ENCODE measurements around the gene EPB41L5. TPM values are rescaled to one million over a fixed set of nuclear protein-coding genes. Genes with fewer than 3 reads are reported as not detected.

Gene EPB41L5
- 65.7 and 84.0 TPM in 2 replicates for total RNA-seq (ENCODE audit: low replicate concordance)

GRCh38 chr2:120012771-120013596, at the start of gene EPB41L5:
Gene EPB41L5, plus strand, starts transcription at chr2:120013077. Its CDS starts 6,008 bp downstream, at chr2:120019085.
- H3K27me3 Mint-ChIP-seq (ENCODE audit: insufficient read depth, low read depth) = peaks cover 7% of the 10 kb centered on the region

GRCh38 chr2:119981896-119982295, 31.0 kb upstream of the EPB41L5 start:
- Mint-ChIP-seq H3K27me3 (ENCODE audit: insufficient read depth, low read depth) (no peaks in the 10 kb centered on the region), H3K27ac (no peak overlapping the region), H3K9me3 (no peaks in the 10 kb centered on the region), H3K4me3 (no peak overlapping the region), H3K36me3 (no peaks in the 10 kb centered on the region), H3K4me1 (no peaks in the 10 kb centered on the region)
- Histone ChIP-seq H3K79me2 (ENCODE audit: low read depth) (no peaks in the 10 kb centered on the region), H3K9ac (no peak overlapping the region), H3K9me3 (ENCODE audit: low read depth) (no peaks in the 10 kb centered on the region), H3K27me3 (no peaks in the 10 kb centered on the region), H3K4me1 (no peaks in the 10 kb centered on the region), H4K20me1 (ENCODE audit: low read depth) (no peaks in the 10 kb centered on the region), H3K4me2 (no peak overlapping the region), H3K4me3 (no peak overlapping the region), H3K36me3 (no peaks in the 10 kb centered on the region), H3F3A (ENCODE audit: low read depth) (peaks cover 3% of the 10 kb centered on the region), H2AFZ (replicated peaks) (no peak overlapping the region), H3K27ac (no peak overlapping the region)
- DNase-seq (ENCODE audit: low spot score) = no peak
- no peak for TF ChIP-seq CTCF (IDR thresholded peaks at IDR 0.05)
- TF ChIP-seq EZH2 (IDR thresholded peaks at IDR 0.05) = no peak
- no peak for TF ChIP-seq EZH2phosphoT487 (IDR thresholded peaks at IDR 0.05)

More at GRCh38 chr2:120012771-120013596, at the start of gene EPB41L5:
- DNase-seq (ENCODE audit: low spot score) = peak; percentile 100
- Histone ChIP-seq H2AFZ (replicated peaks) (peak within 1 kb of the TSS; percentile 38), H3K4me3 (peak within 1 kb of the TSS; percentile 75), H3K36me3 (no peaks in the 10 kb centered on the region), H3K27me3 (peaks cover 6% of the 10 kb centered on the region), H3K9ac (peak within 1 kb of the TSS; percentile 77), H3K4me1 (peaks cover 21% of the 10 kb centered on the region), H4K20me1 (ENCODE audit: low read depth) (peaks cover 15% of the 10 kb centered on the region), H3K4me2 (peak within 1 kb of the TSS; percentile 99), H3K79me2 (ENCODE audit: low read depth) (peaks cover 47% of the 10 kb centered on the region), H3K27ac (peak within 1 kb of the TSS; percentile 93), H3F3A (ENCODE audit: low read depth) (peaks cover 20% of the 10 kb centered on the region), H3K9me3 (ENCODE audit: low read depth) (no peaks in the 10 kb centered on the region)
- Mint-ChIP-seq H3K36me3 (peaks cover 19% of the 10 kb centered on the region), H3K9me3 (peaks cover 15% of the 10 kb centered on the region), H3K4me1 (peaks cover 19% of the 10 kb centered on the region), H3K27ac (peak within 1 kb of the TSS; percentile 36), H3K4me3 (peak within 1 kb of the TSS; percentile 96)
- TF ChIP-seq CTCF (IDR thresholded peaks at IDR 0.05) = no peak
- peak; percentile 38 for TF ChIP-seq EZH2 (IDR thresholded peaks at IDR 0.05)
- peak; percentile 35 for TF ChIP-seq EZH2phosphoT487 (IDR thresholded peaks at IDR 0.05)

GRCh38 chr2:119982506-119982905, 30.4 kb upstream of the EPB41L5 start:
- no peak overlapping the region for H3K9ac ChIP-seq
- H3K79me2 ChIP-seq (ENCODE audit: low read depth) = no peaks in the 10 kb centered on the region
- H3K4me3 ChIP-seq = no peak overlapping the region
- H3F3A ChIP-seq (ENCODE audit: low read depth) = peaks cover 3% of the 10 kb centered on the region
- DNase-seq (ENCODE audit: low spot score) = no peak
- H3K9me3 Mint-ChIP-seq = no peaks in the 10 kb centered on the region
- no peaks in the 10 kb centered on the region for H3K4me1 ChIP-seq
- H3K27ac ChIP-seq = no peak overlapping the region
- H3K9me3 ChIP-seq (ENCODE audit: low read depth) = no peaks in the 10 kb centered on the region
- H3K36me3 ChIP-seq = no peaks in the 10 kb centered on the region
- H3K4me1 Mint-ChIP-seq = no peaks in the 10 kb centered on the region
- H3K36me3 Mint-ChIP-seq = no peaks in the 10 kb centered on the region
- H3K27ac Mint-ChIP-seq = no peak overlapping the region
- TF ChIP-seq EZH2 (IDR thresholded peaks at IDR 0.05) = no peak
- TF ChIP-seq EZH2phosphoT487 (IDR thresholded peaks at IDR 0.05) = no peak
- TF ChIP-seq CTCF (IDR thresholded peaks at IDR 0.05) = no peak
- H3K4me3 Mint-ChIP-seq = no peak overlapping the region
- no peaks in the 10 kb centered on the region for H3K27me3 ChIP-seq
- no peak overlapping the region for H3K4me2 ChIP-seq
- H3K27me3 Mint-ChIP-seq (ENCODE audit: insufficient read depth, low read depth) = no peaks in the 10 kb centered on the region
- no peaks in the 10 kb centered on the region for H4K20me1 ChIP-seq (ENCODE audit: low read depth)
- no peak overlapping the region for H2AFZ ChIP-seq (replicated peaks)
